GM23338 (cell line): Measurements from ENCODE around the gene HHIPL1. TPM values are rescaled to one million over a fixed set of nuclear protein-coding genes. Genes with fewer than 3 reads are reported as not detected.

Experiments used
- ATAC-seq: fragments of 200-7000 bp; cut with Tn5 transposase; 3 replicates; pipeline ENCODE4 v1.9.1; 2020
- DNase-seq: peaks from one replicate; pipeline ENCODE4 v3.0.0-alpha.2; 2015; ENCODE audit warnings: low spot score
- H2AFZ ChIP-seq: fragments of 200-600 bp; sonication (generic); 2 replicates; pipeline ENCODE4 v1.8.0; 2016; ENCODE audit warnings: antibody characterized with exemption, mild to moderate bottlenecking, moderate library complexity
- H3F3A ChIP-seq: fragments of 200-600 bp; sonication (generic); replicated peaks from 2 replicates; pipeline ENCODE4 v1.8.0; 2017; ENCODE audit warnings: antibody characterized with exemption, mixed run types, low read depth
- H3K27ac ChIP-seq: fragments of 200-600 bp; sonication (generic); 2 replicates; pipeline ENCODE4 v1.6.1; 2016; ENCODE audit warnings: low read depth
- H3K27me3 ChIP-seq: fragments of 200-600 bp; sonication (generic); 2 replicates; pipeline ENCODE4 v1.8.0; 2016; ENCODE audit warnings: mild to moderate bottlenecking, mixed run types, moderate library complexity; ENCODE audit not compliant: insufficient read depth
- H3K36me3 ChIP-seq: fragments of 200-600 bp; sonication (generic); 2 replicates; pipeline ENCODE4 v1.8.0; 2016; ENCODE audit warnings: mild to moderate bottlenecking; ENCODE audit not compliant: insufficient read depth
- H3K4me1 ChIP-seq: fragments of 200-600 bp; sonication (generic); 2 replicates; pipeline ENCODE4 v1.8.0; 2016; ENCODE audit warnings: mild to moderate bottlenecking, moderate library complexity; ENCODE audit not compliant: insufficient read depth
- H3K4me2 ChIP-seq: fragments of 200-600 bp; sonication (generic); 2 replicates; pipeline ENCODE4 v1.7.1; 2017; ENCODE audit warnings: mixed run types
- H3K4me3 ChIP-seq: fragments of 200-600 bp; sonication (generic); 2 replicates; pipeline ENCODE4 v1.6.1; 2016; ENCODE audit warnings: mixed run types
- H3K79me2 ChIP-seq: fragments of 200-600 bp; sonication (generic); replicated peaks from 2 replicates; pipeline ENCODE4 v1.8.0; 2017; ENCODE audit warnings: mild to moderate bottlenecking; ENCODE audit not compliant: insufficient read depth
- H3K9me2 ChIP-seq: fragments of 200-600 bp; sonication (generic); 2 replicates; pipeline ENCODE4 v1.8.0; 2017; ENCODE audit not compliant: insufficient read depth
- H4K20me1 ChIP-seq: fragments of 200-600 bp; sonication (generic); replicated peaks from 2 replicates; pipeline ENCODE4 v1.8.0; 2017; ENCODE audit warnings: mild to moderate bottlenecking; ENCODE audit not compliant: insufficient read depth
- H3K27ac Mint-ChIP-seq: 2 replicates; pipeline ENCODE4 v1.8.0; 2020; ENCODE audit warnings: inconsistent platforms, mild to moderate bottlenecking, moderate library complexity, mixed read lengths
- H3K27me3 Mint-ChIP-seq: 3 replicates; pipeline ENCODE4 v1.8.0; 2022; ENCODE audit warnings: low read depth, mild to moderate bottlenecking, moderate library complexity, mixed read lengths, inconsistent platforms; ENCODE audit not compliant: insufficient read depth, poor library complexity
- H3K36me3 Mint-ChIP-seq: 3 replicates; pipeline ENCODE4 v1.8.0; 2021; ENCODE audit warnings: low read depth, mild to moderate bottlenecking, inconsistent platforms, moderate library complexity, mixed read lengths
- H3K4me1 Mint-ChIP-seq: 3 replicates; pipeline ENCODE4 v1.8.0; 2020; ENCODE audit warnings: mild to moderate bottlenecking, inconsistent platforms, mixed read lengths
- H3K4me3 Mint-ChIP-seq: 3 replicates; pipeline ENCODE4 v1.8.0; 2021; ENCODE audit warnings: moderate library complexity, mild to moderate bottlenecking, inconsistent platforms, mixed read lengths
- H3K9me3 Mint-ChIP-seq: 3 replicates; pipeline ENCODE4 v1.8.0; 2020; ENCODE audit warnings: moderate library complexity, mild to moderate bottlenecking, inconsistent platforms, mixed read lengths
- CREB1 ChIP-seq: fragments of 250-450 bp; sonication (Bioruptor Pico); IDR thresholded peaks from 2 replicates; pipeline ENCODE4 v1.5.0; 2020; ENCODE audit warnings: low read depth, mild to moderate bottlenecking, moderate library complexity
- CTCF ChIP-seq, 2 experiments: fragments of 200-600 bp in 1 of 2; sonication (generic) in 1 of 2; conservative IDR thresholded peaks; 2 replicates each; pipeline versions ENCODE4 v1.5.1 to v1.6.1; 2016 to 2017; ENCODE audit warnings: antibody characterized with exemption in 2 of 2, low read depth in 2 of 2, mild to moderate bottlenecking in 2 of 2, moderate library complexity in 1 of 2
- EZH2 ChIP-seq: fragments of 200-600 bp; sonication (generic); IDR thresholded peaks from one replicate; pipeline ENCODE4 v1.8.0; 2017; ENCODE audit warnings: antibody characterized with exemption, mild to moderate bottlenecking, low read depth; ENCODE audit not compliant: unreplicated experiment
- JUNB ChIP-seq: IDR thresholded peaks from one replicate; pipeline ENCODE4 v1.6.1; 2016; ENCODE audit warnings: antibody characterized with exemption; ENCODE audit not compliant: unreplicated experiment
- NANOG ChIP-seq: IDR thresholded peaks from 2 replicates; pipeline ENCODE4 v1.6.1; 2016; ENCODE audit warnings: antibody characterized with exemption, borderline replicate concordance
- POLR2AphosphoS5 ChIP-seq: IDR thresholded peaks from 2 replicates; pipeline ENCODE4 v1.6.1; 2016; ENCODE audit warnings: antibody characterized with exemption, low read depth
- ZNF114 ChIP-seq: fragments of 250-450 bp; sonication (Bioruptor Pico); IDR thresholded peaks from 2 replicates; pipeline ENCODE4 v1.5.0; 2020; ENCODE audit warnings: mild to moderate bottlenecking, moderate library complexity
- polyA plus RNA-seq: library from polyadenylated mRNA; unstranded; fragments of >200 nt; fragmentation: Nextera tagmentation; extraction: Ambion mirVana; gene quantifications from 2 replicates; pipeline ENCODE4 v1.2.1, GENCODE V29; 2016
- total RNA-seq: library from RNA; depleted of rRNA; stranded (reverse); fragments of >200 nt; shearing (Covaris generic); gene quantifications from 2 replicates; pipeline ENCODE4 v1.2.3, GENCODE V29; 2014
- TF ChIP-seq, protein P1 (sequence below): fragments of 250-450 bp; sonication (Bioruptor Pico); IDR thresholded peaks from 2 replicates; pipeline ENCODE4 v1.5.0; 2020; ENCODE audit warnings: mild to moderate bottlenecking, moderate library complexity

The HHIPL1 gene
- total and polyA plus RNA-seq, 2 experiments from 2014 or later, result 1.9 to 2.0 TPM

DNA sequence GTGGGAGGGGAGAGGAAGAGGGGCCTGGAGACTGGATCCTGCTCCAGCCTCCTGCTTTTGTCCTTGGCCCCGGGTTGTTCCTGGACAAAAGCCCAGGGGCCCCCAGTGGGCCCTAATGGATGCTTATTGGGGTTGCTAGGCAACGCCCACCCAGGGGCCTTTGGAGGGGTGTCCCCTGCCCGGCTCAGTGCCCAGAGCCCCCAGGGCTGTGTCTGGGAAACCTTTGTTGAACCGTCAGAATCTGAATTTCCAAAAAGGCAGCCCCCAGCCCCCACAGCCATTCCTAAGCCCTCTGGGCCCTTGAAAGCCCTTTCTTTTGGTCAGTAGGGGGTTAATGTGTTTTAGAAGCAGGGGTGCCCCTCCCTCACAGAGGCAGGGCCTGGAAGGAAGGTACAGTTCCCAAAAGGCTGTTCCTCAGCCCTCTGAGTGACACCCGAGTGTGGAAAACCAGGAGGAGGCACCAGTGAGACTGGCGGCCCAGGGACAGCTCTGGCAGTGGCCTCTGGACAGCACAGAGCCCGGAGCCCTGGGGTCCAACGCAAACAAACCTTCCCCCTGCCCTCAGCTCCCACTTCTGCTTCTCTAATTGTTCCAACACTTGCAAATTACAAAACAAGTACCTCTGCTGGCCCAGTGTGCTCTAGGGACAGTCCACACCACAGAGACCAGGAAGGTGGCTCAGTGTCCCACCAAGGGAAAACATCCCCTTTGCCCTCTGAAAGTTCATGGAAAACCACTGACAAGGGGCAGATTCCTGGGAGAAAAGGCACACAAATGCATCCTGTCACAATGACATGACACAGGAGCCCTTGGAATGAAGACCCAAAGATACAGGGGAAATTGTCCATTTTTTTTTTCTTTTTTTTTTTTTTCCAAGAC is 19.4 kb downstream of the HHIPL1 start:
- Histone ChIP-seq H3K9me2 (no peaks in the 10 kb centered on the region), H4K20me1 (no peaks in the 10 kb centered on the region; the same call in 1 of the 2 replicates), H2AFZ (0 out of 2 replicates have a peak overlapping the region, but pooled peaks have one; percentile 52), H3K27me3 (peaks cover 15% of the 10 kb centered on the region), H3K4me2 (peak overlapping the region; percentile 68), H3K27ac (peak overlapping the region; percentile 23; the same call in 1 of the 2 replicates), H3F3A (peaks cover 6% of the 10 kb centered on the region; the same call in 1 of the 2 replicates), H3K4me3 (peak overlapping the region; percentile 29; the same call in 1 of the 2 replicates), H3K4me1 (peaks cover 33% of the 10 kb centered on the region), H3K36me3 (no peaks in the 10 kb centered on the region), H3K79me2 (no peaks in the 10 kb centered on the region)
- peak; percentile 81 for DNase-seq
- ATAC-seq, result peak; percentile 64
- Mint-ChIP-seq H3K9me3 (no peaks in the 10 kb centered on the region), H3K36me3 (peaks cover 9% of the 10 kb centered on the region; the same call in 1 of the 3 replicates), H3K4me3 (0 out of 3 replicates have a peak overlapping the region, but pooled peaks have one; percentile 23), H3K27ac (peak overlapping the region; percentile 82), H3K27me3 (peaks cover 27% of the 10 kb centered on the region), H3K4me1 (peaks cover 52% of the 10 kb centered on the region)
- TF ChIP-seq NANOG (peak; percentile 43; the same call in 1 of the 2 replicates), POLR2AphosphoS5 (no peak), CTCF (conservative IDR thresholded peaks at IDR 0.05; ENCODE audit: low read depth in 2 of 2) (peak; percentile 14 to 53; a peak in 3 of 4 replicates)

- Mint-ChIP-seq H3K27ac (no peak overlapping the region), H3K27me3 (peaks cover 27% of the 10 kb centered on the region)
- peaks cover 33% of the 10 kb centered on the region for H3K4me1 ChIP-seq
- TF ChIP-seq JUNB (no peak), EZH2 (no peak), NANOG (no peak), CREB1 (CRISPR knock-in tag) (no peak), ZNF114 (CRISPR knock-in tag) (no peak), CTCF (conservative IDR thresholded peaks at IDR 0.05; ENCODE audit: low read depth in 2 of 2) (no peak)
- TF ChIP-seq, protein P1, sequence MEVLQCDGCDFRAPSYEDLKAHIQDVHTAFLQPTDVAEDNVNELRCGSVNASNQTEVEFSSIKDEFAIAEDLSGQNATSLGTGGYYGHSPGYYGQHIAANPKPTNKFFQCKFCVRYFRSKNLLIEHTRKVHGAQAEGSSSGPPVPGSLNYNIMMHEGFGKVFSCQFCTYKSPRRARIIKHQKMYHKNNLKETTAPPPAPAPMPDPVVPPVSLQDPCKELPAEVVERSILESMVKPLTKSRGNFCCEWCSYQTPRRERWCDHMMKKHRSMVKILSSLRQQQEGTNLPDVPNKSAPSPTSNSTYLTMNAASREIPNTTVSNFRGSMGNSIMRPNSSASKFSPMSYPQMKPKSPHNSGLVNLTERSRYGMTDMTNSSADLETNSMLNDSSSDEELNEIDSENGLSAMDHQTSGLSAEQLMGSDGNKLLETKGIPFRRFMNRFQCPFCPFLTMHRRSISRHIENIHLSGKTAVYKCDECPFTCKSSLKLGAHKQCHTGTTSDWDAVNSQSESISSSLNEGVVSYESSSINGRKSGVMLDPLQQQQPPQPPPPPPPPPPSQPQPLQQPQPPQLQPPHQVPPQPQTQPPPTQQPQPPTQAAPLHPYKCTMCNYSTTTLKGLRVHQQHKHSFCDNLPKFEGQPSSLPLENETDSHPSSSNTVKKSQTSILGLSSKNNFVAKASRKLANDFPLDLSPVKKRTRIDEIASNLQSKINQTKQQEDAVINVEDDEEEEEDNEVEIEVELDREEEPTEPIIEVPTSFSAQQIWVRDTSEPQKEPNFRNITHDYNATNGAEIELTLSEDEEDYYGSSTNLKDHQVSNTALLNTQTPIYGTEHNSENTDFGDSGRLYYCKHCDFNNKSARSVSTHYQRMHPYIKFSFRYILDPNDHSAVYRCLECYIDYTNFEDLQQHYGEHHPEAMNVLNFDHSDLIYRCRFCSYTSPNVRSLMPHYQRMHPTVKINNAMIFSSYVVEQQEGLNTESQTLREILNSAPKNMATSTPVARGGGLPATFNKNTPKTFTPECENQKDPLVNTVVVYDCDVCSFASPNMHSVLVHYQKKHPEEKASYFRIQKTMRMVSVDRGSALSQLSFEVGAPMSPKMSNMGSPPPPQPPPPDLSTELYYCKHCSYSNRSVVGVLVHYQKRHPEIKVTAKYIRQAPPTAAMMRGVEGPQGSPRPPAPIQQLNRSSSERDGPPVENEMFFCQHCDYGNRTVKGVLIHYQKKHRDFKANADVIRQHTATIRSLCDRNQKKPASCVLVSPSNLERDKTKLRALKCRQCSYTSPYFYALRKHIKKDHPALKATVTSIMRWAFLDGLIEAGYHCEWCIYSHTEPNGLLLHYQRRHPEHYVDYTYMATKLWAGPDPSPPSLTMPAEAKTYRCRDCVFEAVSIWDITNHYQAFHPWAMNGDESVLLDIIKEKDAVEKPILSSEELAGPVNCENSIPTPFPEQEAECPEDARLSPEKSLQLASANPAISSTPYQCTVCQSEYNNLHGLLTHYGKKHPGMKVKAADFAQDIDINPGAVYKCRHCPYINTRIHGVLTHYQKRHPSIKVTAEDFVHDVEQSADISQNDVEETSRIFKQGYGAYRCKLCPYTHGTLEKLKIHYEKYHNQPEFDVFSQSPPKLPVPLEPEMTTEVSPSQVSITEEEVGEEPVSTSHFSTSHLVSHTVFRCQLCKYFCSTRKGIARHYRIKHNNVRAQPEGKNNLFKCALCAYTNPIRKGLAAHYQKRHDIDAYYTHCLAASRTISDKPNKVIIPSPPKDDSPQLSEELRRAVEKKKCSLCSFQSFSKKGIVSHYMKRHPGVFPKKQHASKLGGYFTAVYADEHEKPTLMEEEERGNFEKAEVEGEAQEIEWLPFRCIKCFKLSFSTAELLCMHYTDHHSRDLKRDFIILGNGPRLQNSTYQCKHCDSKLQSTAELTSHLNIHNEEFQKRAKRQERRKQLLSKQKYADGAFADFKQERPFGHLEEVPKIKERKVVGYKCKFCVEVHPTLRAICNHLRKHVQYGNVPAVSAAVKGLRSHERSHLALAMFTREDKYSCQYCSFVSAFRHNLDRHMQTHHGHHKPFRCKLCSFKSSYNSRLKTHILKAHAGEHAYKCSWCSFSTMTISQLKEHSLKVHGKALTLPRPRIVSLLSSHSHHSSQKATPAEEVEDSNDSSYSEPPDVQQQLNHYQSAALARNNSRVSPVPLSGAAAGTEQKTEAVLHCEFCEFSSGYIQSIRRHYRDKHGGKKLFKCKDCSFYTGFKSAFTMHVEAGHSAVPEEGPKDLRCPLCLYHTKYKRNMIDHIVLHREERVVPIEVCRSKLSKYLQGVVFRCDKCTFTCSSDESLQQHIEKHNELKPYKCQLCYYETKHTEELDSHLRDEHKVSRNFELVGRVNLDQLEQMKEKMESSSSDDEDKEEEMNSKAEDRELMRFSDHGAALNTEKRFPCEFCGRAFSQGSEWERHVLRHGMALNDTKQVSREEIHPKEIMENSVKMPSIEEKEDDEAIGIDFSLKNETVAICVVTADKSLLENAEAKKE (CRISPR knock-in tag), result no peak
Observed at GRCh38 chr14:99664937-99665273, 20.0 kb downstream of the HHIPL1 start.

More at GRCh38 chr14:99664937-99665273, 20.0 kb downstream of the HHIPL1 start:
- no peak overlapping the region for H3K27ac ChIP-seq
- no peaks in the 10 kb centered on the region for H3K9me3 Mint-ChIP-seq
- H3K9me2 ChIP-seq, result no peaks in the 10 kb centered on the region
- DNase-seq (no peak), ATAC-seq (no peak)
- H3K4me1 Mint-ChIP-seq, result peaks cover 52% of the 10 kb centered on the region
- no peak overlapping the region for H3K4me3 Mint-ChIP-seq
- no peaks in the 10 kb centered on the region; the same call in 1 of the 2 replicates for H4K20me1 ChIP-seq
- H3K4me2 ChIP-seq, result peak overlapping the region; percentile 68
- H3K79me2 ChIP-seq, result no peaks in the 10 kb centered on the region
- no peak overlapping the region for H3K4me3 ChIP-seq
- H3K36me3 ChIP-seq, result no peaks in the 10 kb centered on the region
- H3F3A ChIP-seq, result peaks cover 6% of the 10 kb centered on the region; the same call in 1 of the 2 replicates
- peaks cover 11% of the 10 kb centered on the region for H3K27me3 ChIP-seq
- no peak overlapping the region for H2AFZ ChIP-seq
- peaks cover 9% of the 10 kb centered on the region; the same call in 1 of the 3 replicates for H3K36me3 Mint-ChIP-seq
